NCI-H748 treated with DMSO at 0.1 percent for 48 hours (cell line): ENCODE results near the gene LRRC8E.
"Not testable (repeated sequence)": the region's sequence is repeated elsewhere in the genome, so short reads cannot be mapped to it uniquely, and the experiment has no call there.

ENCODE experiments used
- DNase-seq: peaks from one replicate; lab custom pipeline; 2025; lab: John Stamatoyannopoulos, UW

The LRRC8E gene

GRCh38 chr19:7855426-7856108, 32.7 kb upstream of the LRRC8E start:
- no peak for DNase-seq

DNA sequence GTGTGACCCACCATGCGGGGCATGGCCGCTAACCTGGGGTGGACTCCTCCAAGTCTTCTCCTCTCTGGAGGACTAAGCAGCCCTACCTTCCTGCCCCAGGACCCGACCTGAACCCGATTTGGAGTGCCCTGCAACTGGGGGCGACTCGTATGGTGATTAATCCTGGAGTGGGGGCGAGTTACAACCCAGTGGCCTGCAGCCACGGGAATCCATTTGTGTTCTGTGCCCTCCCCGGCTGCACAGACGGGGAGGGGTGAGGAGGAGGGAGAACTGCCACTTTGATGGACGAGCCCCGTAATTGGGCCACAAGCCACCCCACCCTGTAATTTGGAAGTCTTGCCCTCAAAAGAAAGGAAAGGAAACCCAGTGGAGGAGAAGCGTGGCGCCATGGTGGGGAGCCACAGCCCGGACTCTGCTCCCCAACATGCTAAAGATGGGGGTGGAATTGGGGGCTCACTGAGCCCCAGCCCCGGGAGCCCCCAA, 32.2 kb upstream of the LRRC8E start:
- no peak for DNase-seq

DNA sequence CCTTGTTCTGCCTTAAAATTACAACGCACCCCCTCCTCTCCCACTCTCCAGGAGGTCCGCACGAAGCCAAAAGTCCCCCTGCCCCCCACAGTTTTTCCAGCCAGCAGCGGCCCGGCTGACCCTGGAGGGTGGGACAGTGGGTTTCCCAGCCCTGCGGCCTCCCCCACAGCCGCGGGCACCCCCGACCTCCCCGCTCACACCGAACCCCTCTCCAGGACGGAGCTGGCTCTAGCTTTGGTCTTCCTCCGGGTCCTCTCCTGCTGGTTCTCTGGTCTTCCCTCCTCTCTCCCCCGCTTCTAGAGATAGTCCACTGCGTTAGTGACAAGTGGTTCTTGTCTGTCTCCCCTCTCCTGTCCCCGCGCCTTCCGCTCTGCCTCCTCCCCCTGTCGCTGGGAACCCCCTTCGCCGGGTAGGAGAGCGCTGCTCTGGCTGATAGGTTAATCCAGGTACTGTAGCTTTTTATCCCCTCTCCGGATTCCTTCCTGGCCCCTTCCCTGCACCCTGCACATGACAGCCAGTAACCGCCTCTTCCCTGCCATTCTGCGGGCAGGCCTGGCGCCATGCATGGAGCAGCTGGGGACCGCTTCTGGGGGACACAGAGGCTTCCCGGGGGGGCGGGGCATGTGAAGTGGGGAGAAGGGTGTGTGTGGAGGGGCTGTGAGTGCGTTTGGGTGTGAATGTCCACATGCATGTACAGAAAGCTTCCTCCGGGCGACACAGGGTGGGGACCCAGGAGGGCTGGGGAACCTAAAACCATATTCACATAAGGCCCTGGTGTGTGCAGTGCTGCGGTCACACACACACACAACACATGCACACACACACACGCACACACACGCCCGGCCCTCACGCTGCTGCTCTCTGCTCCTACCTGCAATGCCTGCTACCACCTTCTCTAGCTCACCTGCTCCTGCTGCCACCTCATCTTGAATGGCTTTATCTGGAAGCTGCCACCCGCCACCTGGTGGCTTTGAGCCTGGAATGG, 31.3 kb upstream of the LRRC8E start:
- no peak for DNase-seq

- no peak for DNase-seq
These were observed 30.6 kb upstream of the LRRC8E start for GRCh38 chr19:7857727-7858108.

DNA sequence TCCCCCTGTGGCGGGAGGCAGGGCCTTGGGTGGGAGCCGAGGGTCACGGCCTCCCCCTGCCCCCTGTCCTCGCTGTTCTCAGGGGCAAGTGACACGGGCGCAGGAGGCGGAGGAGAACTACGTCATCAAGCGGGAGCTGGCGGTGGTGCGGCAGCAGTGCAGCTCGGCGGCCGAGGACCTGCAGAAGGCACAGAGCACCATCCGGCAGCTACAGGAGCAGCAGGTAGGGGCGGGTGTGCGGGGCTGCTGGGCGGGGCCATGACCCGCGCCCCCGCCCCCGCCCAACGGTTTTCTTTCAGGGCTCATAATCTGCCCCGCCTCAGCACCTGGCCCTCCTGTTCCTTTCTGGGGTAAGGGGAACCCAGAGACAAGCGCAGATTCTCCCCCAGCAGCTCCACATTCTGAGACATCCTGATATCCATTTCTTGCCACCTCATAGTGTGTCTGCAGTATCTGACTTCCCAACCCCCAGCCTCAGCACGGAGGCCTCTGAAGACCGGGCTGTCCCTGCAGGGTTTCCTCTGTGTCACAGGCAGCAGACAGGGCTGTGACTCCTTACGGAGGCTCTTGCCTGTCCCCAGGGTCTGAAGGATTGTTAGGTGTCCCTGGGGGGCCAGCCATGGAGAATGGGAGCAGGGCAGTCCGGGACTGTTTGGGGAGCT, 30.1 kb upstream of the LRRC8E start:
- DNase-seq, result no peak

DNA sequence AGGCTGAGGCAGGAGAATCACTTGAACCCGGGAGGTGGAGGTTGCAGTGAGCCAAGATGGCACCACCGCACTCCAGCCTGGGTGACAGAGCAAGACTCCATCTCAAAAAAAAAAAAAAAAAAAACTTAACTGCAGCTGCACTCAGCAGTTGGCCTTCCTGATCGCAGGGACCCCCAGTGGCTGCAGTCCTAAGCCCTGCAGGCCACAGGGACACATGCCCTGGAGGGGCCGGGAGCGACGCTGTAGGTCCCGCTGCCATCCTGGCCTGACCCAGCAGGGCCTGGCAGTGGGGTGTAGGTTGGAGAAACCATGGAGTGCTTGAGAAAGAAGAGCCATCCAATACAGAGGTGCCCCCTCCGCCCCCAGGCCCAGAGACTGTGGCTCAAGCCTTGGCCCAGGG, 29.2 kb upstream of the LRRC8E start:
- not testable (repeated sequence) for DNase-seq

- no peak for DNase-seq
These were observed 28.2 kb upstream of the LRRC8E start for GRCh38 chr19:7859831-7860713.

- DNase-seq, result no peak
These were observed 27.3 kb upstream of the LRRC8E start for GRCh38 chr19:7860714-7861618.

DNA sequence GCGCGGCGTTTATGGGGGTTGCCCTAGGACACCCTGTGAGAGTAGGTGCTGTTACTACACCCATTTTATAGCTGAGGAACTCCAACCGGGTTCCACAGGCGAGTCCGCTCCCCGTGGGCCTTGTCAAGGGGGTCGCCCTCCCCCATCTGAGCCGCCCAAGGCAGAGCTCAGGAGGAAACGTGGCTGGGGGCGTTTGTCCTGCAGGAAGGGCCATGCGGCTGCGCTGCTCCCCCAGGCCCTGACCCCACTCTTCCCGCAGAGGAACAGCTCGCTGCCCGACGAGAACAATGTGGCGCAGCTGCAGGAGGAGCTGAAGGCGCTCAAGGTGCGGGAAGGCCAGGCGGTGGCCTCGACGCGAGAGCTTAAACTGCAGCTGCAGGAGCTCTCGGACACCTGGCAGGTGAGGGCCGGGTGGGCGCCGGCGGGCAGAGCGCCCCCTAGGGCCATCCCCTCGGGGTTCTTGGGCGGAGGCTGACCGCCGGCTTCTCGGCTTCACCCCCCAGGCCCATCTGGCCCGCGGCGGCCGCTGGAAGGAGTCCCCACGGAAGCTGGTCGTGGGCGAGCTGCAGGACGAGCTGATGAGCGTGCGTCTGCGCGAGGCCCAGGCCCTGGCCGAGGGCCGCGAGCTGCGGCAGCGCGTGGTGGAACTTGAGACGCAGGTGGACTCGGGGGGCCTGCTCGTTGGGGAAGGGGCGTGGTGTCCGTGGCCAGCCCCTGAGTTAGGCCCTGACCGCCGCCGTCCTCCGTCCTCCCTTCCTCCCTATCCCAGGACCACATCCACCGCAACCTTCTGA, 26.5 kb upstream of the LRRC8E start:
- no peak for DNase-seq

DNA sequence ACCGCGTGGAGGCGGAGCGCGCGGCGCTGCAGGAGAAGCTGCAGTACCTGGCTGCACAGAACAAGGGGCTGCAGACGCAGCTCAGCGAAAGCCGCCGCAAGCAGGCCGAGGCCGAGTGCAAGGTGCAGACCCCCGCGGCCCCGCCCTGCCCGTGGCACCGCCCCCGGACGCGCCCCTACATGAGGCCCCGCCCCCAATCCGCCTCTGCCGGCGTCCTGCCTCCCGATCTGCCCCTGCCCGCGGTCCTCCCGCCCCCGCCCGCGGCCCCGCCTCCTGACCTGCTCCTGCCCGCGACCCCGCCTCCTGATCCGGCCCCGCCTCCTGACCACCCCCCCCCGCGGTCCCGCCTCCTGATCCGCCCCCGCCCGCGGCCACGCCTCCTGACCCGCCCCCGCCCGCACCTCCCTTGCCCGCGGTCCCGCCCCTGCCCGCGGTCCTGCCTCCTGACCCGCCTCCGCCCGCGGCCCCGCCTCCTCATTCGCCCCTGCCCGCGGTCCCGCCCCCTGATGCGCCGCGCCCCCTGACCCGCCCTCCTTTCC, 25.8 kb upstream of the LRRC8E start:
- no peak for DNase-seq

DNA sequence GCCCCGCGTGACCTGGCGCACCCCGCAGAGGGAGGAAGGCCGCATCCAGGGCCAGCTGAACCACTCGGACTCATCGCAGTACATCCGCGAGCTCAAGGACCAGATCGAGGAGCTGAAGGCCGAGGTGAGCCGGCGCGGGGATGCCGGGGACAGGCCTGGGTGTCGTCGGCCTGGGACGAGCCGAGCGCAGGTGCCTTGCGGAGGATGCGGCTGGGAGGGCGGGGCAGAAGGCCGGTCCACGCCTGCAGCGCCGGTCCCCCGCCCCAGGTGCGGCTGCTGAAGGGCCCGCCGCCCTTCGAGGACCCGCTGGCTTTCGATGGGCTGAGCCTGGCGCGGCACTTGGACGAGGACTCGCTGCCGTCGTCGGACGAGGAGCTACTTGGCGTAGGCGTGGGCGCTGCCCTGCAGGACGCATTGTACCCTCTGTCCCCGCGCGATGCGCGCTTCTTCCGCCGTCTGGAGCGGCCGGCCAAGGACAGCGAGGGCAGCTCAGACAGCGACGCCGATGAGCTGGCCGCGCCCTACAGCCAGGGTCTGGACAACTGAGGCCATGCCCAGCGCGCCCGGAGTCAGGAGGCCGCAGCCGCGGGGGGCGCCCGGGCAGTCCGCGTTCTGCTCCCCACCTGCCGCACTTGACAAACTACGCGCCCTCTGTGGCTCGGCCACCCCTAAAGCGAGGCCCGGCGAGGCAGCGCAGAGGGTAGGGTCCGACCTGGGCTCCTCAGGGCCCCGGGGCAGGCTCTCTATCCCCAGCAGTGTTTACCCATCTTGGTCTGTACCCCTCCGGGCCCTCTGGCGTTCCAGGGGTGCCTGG, 24.9 kb upstream of the LRRC8E start:
- no peak for DNase-seq

DNA sequence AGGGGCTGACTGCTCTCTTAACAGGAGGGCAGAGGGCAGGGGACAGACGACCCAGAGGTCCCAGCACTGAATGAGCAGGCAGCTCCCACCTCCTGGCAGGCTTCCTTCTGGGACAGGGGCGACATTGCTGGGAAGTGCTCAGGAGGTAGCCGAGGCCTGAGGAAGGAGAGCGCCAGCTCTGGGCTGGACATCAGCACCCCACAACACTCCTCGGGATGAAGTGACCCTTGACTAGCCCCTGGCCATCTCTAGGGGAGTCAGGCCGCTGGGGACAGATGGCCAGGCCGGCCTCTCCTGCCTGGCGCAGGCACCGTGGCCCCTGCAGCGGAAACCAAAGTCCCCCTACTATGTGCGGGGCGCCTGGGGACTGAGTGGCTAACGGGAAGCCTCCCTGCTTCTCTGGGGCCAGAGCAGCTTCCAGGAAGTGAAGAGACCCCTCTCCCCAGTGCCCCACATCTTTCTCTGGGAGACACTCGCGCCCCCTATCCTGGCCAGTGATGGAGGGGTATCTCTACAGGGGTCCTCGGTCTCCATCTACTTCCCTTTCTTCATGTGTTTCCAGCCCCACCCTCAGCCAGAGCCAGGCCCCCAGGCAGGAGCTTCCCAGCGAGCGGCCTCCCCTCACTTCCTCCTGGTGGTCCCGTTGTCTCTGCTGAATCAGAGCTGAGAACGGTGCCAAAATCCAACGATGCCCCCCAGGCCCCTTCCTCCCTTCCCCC, 24.2 kb upstream of the LRRC8E start:
- no peak for DNase-seq

- DNase-seq, result no peak
These were observed 23.6 kb upstream of the LRRC8E start for GRCh38 chr19:7864690-7865074.

DNA sequence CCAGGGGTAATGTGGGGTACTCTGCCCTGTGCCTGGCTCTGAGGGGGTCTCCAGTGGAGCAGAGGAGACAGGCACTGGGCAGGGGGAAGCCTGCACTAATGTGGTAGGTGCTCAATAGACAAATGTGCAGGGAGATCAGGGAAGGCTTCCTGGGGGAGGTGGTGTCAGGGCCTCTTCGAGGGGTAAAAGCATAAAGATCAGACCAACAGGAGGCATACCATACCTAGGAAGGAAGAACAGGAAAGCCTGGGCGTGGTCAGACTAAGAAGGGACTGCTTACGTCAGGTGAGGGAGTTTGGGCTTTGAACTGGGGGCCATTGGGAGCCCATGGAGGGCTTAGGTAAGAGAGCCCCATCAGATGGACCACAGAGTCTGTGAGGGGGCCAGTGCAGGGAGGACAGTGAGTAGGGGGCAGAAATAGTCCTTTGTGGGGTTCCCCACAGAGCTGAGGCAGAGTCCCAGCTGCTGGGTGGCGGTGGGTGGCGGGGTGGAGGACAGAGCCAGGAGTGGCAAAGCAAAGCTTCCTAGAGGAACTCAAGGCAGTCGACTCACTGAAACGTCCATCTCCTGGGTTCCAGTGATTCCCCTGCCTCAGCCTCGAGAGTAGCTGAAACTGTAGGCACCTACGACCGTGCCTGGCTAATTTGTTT, 22.9 kb upstream of the LRRC8E start:
- no peak for DNase-seq

DNA sequence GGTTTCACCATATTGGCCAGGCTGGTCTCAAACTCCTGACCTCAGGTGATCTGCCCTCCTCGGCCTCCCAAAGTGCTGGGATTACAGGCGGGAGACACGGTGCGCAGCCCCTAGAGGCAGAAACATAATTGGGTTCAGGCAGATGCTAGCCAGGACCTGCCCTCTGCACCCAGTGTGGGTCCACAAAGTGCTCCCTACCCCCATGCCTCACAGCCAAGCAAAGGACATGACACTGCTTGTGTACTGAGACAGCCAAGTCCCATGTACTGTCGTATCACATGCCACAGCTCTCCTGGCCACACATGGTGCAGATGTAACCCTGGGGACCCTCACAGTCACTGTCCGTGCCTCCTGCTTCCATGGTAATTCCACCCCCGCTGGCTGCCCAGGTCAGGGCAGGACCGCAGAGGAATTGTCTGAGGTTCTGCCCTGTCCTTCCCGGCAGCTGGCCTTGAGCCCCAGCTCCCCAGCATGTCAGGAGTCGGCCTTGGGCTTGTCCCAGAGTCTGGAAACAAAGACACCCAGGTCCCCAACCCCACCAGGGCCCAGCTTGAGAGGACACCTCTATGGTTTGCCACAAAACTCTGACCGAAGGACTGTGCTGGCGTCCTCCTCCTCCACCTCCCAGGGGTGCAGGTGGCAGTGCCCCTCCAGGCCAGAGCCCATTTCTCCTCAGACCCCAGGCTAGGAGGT, 21.8 kb upstream of the LRRC8E start:
- no peak for DNase-seq

GRCh38 chr19:7867092-7867844, 21.0 kb upstream of the LRRC8E start:
- no peak for DNase-seq
